IPS-NIHi7 (cell line): Measurements from ENCODE around the gene NRP1.
"Not testable (repeated sequence)": the region's sequence is repeated elsewhere in the genome, so short reads cannot be mapped to it uniquely, and the experiment has no call there.

Experiments used
- DNase-seq: peaks from one replicate; pipeline ENCODE4 v3.0.0; 2012; ENCODE audit warnings: mixed read lengths; ENCODE audit errors: extremely low spot score

NRP1 gene

DNA sequence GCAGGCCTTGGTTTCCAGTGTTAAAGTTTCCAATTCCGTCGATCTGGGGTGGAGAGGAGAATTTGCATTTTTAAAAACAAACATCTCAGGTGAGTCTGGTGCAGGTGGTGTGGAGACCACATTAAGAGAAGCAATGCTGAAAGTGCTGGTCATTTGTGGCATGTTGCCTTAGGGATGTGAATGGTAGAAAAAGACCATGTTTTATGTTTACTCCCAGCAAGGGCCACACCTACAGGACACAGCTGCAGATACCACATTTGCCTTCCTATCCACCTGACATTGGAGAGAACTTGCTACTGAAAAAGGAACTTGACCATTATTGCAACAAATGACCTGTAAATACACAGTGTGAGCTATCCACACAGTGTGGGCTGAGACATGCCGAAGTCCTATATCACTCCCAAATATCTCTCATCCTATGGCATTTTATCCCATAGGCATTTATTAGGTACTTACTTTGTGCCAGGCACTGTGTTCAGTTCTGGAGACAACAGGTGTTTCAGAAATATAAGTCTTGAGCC lies 183.1 kb downstream of the NRP1 start:
- DNase-seq, result no peak

DNA sequence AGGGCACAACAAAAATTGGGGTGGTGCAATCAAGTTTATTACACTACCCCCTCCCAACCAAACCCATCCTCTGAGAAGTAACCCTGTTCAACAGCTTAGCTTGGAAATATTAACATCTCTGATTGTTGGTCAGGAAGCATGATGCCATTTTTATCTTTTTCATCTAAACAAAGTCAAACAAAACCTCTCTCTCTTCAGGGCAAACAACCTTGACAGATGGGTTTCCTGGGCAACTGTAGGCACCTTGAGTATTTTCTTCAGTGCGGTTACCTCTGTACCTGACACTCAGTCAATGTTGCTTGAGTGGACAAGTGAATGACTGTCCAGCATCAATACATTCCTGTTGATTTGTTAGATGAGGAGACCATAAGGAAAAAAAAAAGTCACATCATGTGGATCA lies 183.6 kb downstream of the NRP1 start:
- DNase-seq, result no peak

DNA sequence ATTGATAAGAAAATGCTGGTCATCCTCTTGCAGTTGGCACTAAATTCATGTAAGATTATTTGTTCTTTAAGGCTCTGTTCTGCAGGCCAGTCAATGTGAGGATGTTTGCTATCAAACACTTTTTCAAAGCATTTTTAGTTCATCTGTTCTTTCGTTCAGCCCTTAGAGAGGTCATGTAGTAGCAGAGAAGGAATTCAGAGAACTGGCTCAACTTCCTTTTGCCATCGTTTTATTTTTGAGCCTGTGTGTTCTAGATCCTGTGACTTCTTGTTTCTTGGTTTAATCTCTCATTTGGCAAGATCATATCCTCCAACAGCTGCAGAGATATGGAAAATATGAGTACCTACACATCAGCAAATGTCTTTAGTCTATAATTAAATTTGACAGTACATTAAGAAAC lies 184.3 kb downstream of the NRP1 start:
- DNase-seq, result no peak

DNA sequence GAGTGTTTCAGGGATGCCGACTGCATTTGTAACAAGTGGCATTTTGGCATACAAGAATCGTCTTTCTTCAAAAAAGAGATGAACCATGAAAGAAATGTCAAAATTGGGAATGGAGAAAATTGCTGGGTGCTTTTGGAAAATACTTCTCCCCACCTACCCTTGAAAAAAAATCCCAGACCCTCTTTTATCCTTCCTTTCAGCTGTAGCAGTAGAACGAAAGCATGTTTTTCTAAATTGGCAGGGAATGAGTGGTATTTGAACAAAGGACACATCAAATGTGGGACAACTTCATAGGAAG lies 187.5 kb downstream of the NRP1 start:
- no peak for DNase-seq

DNA sequence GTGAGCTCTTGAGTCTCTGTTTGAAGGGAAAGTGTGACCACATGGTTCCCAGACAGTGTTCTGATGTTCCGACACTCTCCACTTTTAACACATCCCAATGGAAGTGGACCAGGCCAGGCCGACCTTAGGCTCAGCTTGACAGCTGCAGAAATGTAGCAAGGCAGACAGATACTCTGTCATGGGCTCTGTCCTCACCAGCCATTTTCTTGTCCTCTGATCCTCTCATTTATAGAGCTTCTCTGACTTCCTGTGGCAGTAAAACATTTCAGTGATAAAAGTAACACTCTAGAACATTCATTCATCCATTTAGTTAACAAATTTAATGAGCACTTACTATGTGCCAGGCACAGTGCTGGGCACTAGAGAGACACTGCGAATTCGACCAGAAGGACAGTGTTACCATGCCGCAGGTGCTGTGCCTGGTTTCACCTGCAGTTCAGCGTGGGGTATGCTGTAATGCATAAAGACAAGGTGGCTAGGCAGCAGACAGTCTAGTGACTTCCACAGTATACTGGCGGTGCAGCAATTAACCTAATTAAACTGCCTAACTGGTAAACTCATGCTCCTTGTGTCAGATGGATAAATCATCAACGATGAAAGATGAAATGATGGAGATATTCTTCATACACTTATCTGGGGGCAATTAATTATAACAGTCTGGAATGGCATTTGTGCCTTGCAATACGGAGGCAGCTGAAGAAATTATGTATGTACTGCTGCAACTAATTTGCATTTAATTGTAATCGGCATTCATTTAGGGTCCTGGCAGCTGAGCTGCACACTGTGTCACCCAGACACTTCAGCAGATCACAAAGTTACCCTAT lies 188.1 kb downstream of the NRP1 start:
- no peak for DNase-seq

DNA sequence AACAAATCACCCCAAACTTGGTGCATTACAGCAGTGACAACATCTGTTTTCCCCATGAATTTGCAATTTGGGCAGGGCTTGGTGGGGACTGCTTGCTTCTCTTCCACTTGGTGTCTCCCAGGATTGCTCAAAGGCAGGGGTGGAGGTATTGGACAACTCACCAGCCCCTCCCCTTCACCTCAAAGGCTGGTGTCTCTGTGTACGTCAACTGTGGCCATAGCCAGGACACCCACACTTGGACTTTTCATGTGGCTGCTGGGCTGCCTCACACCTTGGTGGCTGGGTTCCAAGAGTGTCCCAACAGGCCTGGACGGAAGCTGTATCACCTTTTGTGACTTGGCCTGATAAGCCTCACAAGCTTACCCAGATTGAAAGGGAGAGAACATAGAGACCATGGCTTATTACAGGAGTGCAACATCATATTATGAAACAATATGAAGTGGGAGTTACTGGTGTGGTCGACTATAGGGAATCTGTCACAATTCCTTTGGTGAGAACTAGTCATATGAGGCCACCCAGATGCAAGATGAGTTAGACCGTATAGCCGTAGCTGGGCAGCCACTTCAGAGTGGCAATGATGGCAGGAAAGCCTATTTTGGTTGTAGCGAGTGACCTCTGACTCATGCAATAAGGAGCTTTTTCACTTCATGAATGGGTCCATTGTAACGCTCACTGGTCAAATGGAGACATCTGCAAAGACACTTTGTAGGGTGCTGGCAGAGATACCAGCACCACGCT lies 188.8 kb downstream of the NRP1 start:
- DNase-seq, result no peak

DNA sequence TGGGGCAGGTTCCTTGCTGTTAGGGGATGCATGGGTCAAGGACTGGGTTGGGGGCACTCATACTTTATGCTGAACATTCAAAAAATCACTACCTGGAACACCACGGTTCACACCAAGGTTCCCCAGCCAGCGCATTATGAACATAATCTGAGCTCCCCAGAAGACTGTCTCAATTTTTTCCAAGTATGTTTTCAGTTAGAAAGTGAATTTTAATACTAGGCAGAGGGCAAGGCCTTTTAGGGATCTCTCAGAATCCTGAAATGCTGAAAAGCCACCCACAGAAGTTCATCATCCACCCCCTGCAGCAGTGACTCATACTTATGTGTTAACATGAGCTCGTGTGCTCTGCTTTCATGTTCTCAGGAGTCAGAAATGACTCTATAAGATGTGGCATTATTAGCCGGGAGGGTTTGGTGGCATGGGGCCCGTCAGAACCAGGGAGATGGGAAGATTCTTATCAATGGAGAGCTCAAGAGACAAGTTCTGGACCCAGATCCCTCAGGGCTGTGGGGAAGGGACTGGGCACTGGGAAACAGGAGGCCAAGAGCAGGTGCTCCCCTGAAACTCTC lies 191.2 kb downstream of the NRP1 start:
- DNase-seq, result no peak

DNA sequence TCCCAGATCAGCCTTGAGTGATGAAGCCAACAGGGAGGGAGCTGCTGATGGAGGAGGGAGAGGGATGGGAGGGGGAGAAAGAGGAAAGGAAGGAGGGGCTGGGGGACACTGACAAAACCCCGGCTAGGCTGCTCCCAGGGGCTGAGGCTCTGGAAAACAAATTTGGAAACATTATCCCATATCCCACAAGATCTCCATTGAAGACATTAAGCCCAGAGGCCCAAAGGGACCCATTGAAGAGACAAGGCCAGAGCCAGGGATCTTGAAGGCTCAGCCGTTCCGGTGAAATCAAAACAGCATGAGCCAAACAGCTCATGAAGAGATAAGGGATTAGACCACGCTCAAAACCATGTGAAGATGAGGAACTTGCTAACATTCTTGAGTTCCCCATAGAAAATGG lies 192.2 kb downstream of the NRP1 start:
- no peak for DNase-seq

DNA sequence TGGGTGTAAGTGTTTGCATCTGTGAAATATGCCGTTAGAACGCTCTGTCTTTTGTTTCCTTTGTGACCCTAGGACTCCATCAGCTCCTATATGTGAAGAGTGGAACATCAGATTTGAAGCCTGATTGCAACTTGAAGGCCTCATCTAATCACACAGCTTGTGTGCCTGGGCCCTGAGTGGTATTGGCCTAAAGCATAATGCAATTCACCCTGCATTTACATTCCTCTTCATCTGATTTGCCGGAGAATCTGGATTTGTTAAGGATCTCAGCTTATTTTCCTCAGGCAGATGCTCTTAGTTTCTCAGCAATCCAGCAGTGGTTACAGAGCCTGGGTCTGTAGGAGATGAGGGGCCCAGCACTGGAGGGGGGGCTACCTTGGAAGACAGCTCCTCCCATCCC lies 193.2 kb downstream of the NRP1 start:
- no peak for DNase-seq

DNA sequence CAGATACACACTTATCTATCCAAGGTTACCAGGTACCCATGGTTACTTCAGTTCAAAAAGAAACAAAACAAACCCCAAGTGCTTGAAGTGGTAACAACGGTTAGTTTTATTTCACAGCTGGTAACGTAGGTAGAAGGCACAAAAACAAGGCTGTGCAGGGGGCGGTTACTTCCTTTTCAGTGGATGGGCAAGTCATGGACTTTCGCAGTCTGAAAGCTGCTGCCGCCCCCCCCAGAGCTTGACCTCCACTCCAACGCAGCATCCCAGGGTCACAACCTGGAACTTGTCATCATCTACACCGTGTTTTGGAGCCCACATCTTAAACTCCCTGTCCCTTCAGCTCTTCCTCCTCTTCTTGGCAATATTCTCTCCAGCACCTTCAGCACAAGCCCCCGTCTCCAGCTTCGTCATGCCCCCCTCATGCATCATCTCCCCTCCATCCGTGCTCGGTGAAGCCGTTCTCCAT lies 195.3 kb downstream of the NRP1 start:
- no peak for DNase-seq

DNA sequence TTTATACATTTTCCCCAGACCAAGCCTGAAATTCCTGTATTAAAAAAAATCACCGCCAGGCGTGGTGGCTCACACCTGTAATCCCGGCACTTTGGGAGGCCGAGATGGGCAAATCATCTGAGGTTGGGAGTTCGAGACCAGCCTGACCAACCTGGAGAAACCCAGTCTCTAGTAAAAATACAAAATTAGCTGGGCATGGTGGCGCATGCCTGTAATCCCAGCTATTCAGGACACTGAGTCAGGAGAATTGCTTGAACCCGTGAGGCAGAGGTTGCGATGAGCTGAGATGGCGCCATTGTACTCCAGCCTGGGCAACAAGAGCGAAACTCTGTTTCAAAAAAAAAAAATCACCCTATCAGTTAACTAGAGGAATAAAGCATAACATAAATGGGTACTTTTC lies 195.8 kb downstream of the NRP1 start:
- not testable (repeated sequence) for DNase-seq

DNA sequence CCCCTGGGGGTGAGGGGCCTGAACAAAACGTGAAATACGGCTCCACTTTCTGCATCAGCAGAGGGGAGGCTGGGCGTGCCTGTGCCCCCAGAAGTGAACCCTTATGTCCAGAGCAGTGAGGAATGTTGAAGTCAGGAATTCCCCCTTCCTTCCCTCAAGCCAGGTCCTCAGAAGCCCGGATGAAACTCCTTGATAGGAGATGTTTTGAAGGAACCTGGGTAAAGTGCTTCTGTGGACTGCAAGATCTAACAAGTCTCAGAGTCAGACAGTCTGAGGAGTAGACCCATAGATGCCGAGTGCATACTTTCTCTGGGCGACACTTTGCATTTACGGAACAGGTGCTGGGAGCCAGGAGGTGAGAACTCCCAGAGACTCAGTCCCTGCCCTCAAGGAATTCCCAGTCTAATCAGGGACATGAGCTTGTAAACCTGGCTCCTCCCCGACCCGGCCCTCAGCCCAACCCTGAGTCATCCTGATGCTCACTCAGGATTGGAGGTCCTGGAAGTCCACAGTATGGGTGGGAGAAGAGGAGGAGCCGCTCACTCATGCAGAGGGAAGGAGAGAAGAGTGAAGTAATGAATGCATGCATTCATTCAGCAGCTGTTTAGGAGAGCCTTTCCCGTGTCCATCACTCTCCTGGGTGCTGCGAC lies 197.0 kb downstream of the NRP1 start:
- DNase-seq, result no peak

DNA sequence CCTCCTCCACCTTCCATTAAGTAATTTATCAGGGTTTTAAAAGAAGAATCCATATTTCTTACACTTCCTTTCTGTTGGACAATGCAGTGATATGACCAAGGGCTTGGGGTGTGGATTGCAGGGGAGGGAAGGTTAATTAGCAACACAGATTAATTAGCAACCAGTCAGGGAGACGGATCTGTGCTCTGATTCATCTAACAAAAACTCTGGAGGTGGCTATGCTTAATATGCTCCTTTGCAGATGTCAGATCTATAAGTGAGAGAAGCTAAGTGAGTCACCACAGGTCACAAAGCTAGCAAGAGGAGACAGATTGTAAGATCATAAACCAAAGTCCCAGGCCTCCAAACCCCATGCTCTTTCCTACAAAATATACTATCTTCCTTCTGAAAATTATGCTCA lies 197.7 kb downstream of the NRP1 start:
- no peak for DNase-seq

DNA sequence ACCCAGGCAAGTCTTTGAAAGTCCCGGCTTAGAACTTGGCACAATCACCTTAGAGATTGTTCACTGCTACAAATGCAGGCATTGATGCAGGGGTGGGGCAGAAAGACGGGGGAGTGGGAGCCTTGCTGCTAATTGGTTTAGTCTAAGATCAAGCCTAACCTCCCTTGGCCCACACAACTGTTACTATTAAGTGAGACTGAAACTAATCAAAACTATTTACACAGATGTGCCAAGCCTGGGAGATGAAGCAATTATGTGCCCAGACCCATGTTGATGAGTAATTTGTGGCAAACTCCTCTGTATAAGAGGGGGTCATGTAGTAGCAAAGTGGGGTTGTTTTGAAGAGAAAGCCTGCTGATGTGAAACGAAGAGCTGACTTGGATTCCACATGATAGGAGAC lies 198.2 kb downstream of the NRP1 start:
- DNase-seq, result no peak

DNA sequence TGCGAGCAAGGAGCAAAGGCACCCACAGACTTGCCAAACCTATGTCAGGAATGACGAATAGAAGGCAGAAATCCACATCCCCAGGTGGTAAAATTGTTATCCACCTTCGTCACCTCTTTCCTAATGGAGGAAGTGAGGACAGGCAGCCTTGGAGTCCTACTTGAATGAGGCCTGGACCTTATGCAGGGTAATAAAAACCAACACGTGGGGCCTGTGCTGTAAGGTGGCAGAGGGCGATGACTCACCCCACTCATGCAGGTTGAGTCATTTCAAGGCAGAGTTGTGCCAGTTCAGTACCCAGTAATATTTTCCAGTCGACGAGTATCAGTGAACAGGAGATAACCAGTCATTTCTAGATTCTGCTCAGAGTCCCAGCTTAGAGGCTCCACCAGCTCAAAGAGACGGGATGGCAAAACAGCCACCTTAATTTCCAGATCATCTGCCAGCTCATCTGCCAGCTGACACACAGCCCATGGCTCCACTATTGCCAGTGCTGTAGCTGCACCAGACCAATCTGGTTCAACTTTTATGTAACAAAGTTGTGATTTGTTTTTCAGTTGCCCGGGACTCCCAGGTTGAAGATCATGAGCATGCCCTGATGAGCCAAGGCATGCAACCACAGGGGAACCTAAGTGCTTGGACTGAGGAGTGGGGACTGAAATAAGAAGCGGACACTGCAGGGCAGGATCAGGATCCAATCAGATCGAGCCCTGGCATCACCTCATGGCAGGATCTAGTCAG lies 200.3 kb downstream of the NRP1 start:
- DNase-seq, result no peak

DNA sequence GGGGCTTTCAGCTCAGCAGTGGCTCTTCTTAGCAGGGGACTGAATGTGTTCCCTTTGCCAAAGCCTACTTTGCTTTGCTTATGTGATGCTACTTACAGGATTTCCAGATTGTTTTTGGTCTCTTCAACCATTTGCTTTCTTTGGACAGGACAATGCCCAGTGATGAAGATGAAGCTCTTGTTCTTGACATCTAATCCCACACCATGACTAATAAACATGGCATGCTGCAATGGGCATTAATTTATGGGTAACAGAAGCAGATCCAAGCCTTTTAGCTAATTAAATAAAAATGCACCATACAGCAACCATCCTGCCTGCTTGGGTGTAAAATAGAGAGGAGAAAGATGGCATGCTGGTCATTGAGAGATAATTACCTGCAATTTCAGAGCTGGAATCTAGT lies 200.9 kb downstream of the NRP1 start:
- no peak for DNase-seq

DNA sequence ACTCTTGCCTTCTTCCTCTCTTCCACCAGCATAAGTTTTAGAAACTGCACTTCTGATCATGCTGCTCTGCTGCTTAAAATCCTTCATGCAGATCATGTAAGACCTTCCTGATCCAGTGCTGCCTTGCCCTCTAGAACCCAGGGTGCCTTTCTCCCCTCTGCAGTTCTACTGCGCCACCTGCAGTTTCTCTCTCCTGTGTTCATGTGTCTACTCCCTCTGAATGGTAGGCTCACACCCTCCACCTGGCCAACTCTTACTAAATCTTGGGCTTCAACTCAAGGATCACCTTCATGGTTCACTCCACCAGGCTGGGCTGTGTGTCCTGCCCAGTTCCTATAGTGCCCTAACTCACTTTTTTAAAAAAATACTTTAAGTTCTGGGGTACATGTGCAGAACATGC lies 201.8 kb downstream of the NRP1 start:
- peak; percentile 38 for DNase-seq

DNA sequence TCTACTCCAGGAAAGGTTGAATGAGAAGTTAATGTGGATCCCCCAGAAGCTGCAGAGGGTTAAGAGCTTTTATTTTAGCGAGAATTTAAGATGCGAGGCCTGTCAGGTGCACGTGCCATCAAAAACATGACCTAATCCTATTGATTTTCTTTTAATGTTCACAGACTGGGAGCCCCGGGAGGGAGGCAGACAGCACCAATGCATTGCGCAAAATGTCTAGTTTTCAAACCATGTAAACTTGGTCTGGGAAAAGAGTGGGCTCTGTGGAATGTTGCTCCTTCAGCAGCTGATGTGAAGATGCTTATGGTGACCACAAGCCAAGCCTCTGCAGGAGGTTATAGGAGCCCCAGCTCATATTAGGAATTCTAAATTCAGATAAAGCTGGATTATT lies 204.5 kb downstream of the NRP1 start:
- no peak for DNase-seq

DNA sequence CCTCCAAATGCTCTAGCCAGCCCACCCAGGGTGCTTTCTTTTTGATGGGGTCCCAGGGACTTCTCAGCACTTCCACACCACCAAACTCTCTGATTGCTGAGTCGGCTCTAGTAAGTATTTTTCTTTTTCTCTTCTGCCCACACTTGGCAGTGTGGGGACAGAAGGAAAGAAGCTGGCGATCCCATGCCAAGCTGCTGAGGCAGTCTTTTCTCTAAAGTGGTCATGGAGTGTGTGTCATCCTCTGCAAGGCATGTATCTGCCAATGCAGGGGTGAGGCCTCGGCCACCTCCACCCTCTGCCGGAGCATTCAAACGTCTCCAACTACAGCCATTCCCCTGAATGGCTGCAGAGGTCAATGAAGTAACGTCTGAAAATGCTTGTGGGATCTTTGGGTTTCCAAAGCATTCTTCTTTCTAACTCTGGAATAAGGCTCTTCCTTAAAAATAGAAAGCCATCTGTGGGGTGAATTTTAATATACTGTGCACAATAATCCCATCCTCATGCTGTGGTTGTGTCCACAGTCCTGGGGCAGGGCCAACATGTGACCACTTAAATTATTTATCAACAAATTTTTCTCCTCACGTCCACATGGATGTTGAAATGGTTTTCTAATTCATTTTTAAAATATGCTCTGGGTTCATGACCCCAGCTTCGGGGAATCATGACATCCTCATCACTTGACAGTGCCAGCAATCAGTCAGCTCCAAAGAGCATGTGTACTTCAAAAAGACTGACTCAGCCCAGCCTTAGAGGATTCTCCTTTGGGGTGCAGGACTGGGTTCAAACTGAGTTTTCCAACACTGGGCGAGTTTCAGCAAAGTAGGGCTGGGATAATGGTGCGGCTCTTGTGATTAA lies 205.1 kb downstream of the NRP1 start:
- DNase-seq, result no peak

DNA sequence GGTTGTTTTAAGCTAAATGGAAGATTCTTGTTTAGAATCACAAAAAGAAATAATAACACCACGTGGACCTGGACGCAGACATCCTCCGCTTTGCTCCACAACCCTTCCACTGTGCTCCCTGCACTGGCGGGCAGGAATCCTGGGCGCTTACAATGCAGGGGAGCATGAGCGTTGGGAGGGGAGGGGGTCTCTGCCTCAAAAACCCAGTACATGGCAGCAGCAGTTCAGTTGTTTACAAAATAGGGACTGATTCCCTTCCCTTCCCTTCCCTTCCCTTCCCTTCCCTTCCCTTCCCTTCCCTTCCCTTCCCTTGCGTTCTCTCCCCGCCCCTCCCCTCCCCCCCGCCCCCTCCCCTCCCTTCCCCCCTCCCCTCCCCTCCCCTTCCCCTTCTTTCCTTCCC lies 206.8 kb downstream of the NRP1 start:
- DNase-seq, result no peak
